ENCODE data around the gene TSPAN15.
"Not testable (repeated sequence)": the region's sequence is repeated elsewhere in the genome, so short reads cannot be mapped to it uniquely, and the experiment has no call there.

TSPAN15 gene

DNA sequence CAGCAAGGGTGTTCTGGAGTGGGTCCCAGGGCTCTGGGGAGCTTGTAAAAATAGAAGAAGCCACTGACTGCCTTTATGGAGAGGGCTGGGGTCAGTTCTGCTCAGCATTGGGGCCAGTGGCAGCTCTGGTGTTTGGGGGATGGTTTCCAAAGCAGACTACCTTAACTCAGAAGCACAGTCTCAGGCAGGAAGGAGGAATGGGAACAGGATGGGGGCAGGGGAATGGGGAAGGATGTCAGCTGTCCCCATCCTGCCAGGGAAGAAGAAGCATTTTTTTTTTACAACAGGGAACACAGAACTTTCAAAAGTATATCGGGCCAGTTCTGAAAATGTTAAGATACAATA lies 28.8 kb downstream of the TSPAN15 start:
- in situ Hi-C loops (cut with HindIII; ENCODE audit: low sequenced_read_pairs): no loop called here

DNA sequence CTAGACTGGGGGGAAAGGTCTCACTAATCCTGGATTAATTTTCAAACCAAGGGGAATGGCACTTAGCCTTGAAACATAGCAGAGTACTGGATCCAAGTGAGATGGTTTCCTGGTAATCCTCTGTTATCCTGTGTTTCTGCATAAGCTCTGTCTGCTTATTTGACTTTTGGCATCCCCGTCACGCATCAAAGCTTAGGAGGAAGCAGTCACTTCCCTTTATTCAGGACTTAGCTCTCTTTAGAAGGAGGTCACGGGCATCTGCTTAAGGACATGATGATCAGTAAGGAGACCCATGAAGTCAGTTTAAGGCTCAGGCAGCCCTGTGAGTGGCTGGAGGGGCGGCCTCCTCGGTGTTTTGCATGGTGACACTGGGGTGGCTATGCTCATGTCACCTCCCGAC lies 30.0 kb downstream of the TSPAN15 start:
- in situ Hi-C loops (cut with HindIII; ENCODE audit: low sequenced_read_pairs): no loop called here

DNA sequence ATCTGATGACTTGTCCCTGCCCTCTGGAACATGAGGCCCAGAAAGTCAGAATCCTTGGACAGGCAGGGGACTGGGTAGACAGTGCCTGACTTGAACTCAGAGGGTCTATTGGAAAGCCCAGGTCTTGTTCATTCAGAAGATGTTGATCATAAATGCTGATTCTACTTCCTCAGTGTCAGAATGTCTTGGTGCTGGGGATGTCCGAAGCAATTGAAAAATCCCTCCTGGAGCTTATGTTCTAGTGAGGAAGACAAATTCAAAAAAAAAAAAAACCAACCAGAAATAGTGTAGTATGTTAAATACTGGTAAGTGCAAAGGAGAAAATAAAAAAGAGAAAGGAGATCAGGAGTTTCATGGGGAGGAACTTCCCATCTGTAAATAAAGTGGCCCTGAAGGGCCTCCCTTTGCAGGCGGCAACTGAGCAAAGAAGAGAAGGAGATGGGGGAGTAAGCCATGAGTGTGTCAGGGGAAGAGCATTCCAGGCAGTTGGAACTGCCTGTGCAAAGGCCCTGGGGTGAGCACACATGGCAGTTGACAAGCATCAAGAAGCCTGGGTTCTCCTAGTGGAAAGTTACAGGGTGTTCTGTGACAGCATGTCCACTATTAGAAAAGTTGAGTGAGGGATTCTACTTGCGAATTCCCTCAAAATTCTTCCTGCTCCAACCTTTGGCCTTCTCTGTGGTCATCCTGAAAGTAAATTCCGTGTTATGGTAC lies 30.7 kb downstream of the TSPAN15 start:
- in situ Hi-C loops (cut with HindIII; ENCODE audit: low sequenced_read_pairs): no loop called here

DNA sequence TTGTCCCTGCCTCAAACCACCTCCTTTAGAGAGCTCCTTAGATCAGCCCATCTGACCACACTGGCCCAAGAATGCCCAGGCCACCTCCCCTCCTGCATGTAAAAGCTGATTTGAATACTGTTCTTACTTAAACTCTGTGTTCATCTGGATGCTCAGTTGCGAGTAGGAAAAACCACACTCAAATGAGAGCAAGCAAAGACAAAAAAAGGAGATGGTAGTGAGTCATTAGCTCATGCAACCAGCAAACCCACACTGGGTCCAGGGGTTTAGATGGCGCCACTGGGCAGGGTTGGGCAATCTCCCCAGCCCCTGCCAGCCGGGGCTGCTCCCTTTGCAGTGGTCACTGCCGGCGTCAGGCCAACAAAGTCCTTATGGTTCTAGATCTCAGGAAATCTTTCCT lies 32.7 kb downstream of the TSPAN15 start:
- in situ Hi-C loops (cut with HindIII; ENCODE audit: low sequenced_read_pairs): no loop called here

DNA sequence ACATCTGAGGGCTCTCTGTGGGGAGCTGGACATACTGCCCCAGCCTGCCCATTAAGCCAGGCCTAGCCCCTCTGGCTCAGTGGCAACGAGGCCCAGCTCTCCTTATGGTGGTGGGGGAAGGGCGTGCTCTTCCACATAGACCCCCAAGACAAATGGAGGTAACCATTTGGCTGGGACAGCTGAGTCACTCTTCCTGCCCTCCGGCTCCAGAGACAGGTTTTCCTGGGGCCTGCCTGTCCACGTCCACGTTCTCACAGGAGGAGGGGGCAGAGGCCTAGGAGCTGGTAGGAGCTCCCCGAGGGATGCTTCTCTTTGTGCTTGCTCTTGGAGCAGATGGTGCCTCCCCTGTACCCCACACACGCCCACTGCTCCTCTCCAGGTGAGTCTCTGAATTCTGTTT lies 33.5 kb downstream of the TSPAN15 start:
- in situ Hi-C loops (cut with HindIII; ENCODE audit: low sequenced_read_pairs): no loop called here

DNA sequence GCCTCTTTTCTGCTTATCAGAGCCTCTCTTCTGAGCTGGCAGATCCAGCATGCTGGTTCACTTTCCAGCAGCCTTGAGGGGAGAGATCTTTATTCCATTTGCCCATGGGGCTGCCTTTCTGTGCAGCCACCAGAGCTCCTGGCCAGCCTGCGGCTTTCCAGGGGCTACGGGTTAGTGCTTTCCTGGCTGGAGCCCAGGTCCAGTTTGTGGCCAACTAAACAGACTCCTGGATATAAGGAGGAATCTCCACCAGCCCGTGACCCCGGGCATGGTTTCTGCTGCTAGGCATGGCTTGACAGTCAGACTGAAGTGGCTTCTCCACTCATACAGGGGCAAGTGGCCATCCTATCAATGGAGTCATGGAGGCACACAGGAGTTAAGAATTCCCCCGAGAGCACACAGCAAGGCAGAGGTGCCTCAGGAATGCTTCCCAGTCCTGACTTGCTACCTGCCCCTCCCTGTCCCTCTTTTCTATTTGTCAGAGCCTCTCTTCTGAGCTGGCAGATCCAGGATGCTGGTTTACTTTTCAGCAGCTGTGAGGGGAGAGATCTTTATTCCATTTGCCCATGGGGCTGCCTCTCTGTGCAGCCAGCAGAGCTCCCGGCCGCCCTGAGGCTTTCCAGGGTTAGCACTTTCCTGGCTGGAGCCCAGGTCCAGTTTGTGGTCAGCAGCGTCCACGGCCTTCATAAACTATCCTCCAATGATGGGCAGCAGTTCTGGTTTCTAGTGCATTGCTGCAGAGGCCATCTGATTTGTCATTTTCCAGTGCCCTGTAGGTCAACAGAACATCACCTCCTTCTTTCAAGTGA lies 35.9 kb downstream of the TSPAN15 start:
- in situ Hi-C loops (cut with HindIII; ENCODE audit: low sequenced_read_pairs): no loop called here

DNA sequence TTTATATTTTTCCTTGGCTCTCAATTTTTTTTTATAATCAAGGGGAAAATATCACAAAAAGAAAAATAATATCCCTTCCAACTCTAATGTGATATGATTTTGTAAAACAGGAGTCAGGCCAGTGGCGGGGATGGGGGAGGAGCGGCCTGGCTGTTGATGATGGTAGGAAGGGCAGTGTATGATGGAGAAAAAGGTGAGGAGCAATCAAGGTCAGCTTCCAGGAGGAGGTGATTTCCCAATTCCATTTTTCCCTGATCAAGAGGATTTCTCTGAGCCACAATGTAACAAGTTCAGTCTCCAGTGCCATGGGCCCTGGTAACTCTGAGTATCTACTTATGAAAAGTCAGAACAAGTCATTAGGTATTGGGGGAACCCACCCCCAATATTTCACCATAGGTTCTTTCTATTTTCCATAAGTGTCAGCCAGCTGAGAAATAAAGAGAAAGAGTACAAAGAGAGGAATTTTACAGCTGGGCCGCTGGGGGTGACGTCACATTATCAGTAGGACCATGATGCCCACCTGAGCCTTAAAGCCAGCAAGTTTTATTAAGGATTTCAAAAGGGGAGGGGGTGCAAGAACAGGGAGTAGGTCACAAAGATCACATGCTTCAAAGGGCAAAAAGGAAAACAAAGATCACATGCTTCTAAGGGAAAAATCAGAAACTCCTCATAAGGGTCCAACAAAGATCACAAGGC lies 37.0 kb downstream of the TSPAN15 start:
- in situ Hi-C loops (cut with HindIII; ENCODE audit: low sequenced_read_pairs): not testable (repeated sequence)

DNA sequence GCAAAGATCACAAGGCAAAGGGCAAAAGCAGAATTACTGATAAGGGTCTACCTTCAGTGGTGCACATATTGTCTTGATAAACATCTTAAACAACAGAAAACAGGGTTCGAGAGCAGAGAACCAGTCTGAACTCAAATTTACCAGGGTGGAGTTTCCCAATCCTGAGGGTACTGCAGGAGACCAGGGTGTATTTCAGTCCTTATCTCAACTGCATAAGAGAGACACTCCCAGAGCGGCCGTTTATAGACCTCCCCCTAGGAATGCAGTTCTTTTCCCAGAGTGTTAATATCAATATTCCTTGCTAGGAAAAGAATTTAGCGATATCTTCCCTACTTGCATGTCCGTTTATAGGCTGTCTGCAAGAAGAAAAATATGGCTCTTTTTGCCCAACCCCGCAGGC lies 37.6 kb downstream of the TSPAN15 start:
- in situ Hi-C loops (cut with HindIII; ENCODE audit: low sequenced_read_pairs): not testable (repeated sequence)

DNA sequence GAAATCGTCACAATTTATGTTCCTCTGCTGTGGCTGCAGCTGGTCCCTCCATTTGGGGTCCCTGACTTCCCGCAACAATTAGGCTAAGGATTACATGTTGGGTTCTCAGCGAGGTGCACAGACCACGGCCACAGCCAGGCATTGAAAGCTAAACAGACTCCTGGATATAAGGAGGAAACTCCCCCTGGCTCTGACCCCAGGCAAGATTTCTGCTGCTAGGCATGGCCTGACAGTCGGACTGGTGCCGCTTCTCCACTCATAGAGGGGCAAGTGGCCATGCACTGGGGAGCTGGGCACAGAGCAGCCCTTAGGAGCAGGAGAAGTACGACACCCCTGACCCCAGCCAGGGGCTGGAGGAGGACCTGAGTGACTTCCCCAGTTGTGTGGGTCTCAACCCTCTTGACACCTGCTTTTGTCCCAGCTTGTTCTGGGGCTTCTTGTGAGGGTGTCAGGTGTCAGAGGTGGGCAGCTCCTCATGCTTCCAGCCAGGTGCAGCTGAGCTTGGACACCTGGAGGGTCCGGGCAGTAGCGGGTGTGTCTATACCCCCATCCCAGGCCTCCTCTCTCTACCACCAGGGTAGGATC lies 38.3 kb downstream of the TSPAN15 start:
- in situ Hi-C loops (cut with HindIII; ENCODE audit: low sequenced_read_pairs): loop anchor here (5.0 kb wide), 1 partner anchor 58 kb away; no protein-coding TSS in a partner anchor

DNA sequence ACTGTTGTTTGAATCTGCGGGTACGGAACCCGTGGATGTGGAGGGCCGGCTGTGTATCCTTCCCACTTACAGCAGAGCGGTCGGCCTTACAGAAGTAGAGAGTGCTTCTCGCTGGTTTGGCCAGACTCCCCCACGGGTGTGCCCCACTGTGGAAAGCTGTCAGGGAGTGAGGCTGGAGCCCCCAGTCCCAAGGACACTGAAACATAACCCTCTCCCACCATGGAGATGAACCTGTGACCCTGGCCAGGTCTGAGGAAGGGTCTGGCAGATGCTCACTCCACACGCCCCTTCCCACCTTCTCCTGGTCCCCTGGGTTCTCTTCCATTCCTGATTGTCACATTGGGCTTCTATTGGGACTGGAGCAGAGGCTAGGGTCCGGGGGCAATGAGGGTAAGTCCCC lies 39.6 kb downstream of the TSPAN15 start:
- in situ Hi-C loops (cut with HindIII; ENCODE audit: low sequenced_read_pairs): loop anchor here (5.0 kb wide), 1 partner anchor 56 kb away; no protein-coding TSS in a partner anchor

DNA sequence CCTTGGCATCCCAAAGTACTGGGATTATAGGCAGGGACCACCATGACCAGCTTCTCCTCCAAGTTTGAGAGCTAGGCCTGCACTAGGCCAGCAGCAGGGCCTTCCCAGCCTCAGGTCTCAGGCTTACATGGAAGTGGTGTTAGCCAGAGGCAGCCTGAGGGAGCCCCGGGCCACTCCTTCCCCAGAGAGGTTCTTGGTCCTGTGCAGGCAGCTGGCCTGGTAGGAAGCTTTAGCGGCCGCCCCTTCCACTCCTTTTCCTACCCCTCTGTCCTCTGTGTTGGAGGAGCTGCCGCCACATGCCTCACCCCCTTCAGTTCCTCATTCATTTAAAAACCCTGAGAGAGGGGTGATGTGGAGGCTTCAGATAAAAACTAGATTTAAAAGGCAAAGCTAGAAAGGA lies 40.3 kb downstream of the TSPAN15 start:
- in situ Hi-C loops (cut with HindIII; ENCODE audit: low sequenced_read_pairs): loop anchor here (5.0 kb wide), 1 partner anchor 56 kb away; no protein-coding TSS in a partner anchor

DNA sequence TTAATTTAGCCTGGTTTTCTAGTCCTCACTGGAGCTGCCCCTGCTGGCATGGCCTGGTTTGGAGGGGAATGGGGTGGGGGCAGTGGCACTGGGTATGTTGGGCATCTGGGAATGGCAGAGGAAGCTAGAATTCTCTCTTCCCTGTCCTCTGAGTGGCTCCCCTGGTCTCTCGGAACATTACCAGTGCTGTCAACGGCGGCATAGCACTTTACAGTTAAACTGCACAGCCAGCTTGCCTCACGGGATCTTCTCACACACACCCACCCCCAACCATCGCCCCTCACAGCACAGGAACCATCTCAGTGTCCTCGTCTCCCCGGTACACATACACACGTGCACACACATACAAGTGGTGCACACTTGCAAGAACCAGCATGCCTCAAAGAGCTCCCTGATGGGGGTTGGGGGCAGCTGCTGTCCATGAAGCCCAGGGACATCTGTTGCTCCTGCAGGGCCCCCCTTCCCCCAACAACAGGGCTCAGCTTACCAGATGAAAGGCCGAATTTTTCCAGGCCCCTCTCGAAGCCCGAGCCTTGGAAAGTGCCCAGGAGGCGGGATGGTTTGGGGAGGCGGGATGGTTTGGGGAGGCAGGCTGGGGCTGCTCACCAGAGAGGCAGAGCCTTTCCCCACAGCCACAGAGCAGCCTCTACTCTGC lies 41.0 kb downstream of the TSPAN15 start:
- in situ Hi-C loops (cut with HindIII; ENCODE audit: low sequenced_read_pairs): loop anchor here (5.0 kb wide), 1 partner anchor 55 kb away; no protein-coding TSS in a partner anchor

DNA sequence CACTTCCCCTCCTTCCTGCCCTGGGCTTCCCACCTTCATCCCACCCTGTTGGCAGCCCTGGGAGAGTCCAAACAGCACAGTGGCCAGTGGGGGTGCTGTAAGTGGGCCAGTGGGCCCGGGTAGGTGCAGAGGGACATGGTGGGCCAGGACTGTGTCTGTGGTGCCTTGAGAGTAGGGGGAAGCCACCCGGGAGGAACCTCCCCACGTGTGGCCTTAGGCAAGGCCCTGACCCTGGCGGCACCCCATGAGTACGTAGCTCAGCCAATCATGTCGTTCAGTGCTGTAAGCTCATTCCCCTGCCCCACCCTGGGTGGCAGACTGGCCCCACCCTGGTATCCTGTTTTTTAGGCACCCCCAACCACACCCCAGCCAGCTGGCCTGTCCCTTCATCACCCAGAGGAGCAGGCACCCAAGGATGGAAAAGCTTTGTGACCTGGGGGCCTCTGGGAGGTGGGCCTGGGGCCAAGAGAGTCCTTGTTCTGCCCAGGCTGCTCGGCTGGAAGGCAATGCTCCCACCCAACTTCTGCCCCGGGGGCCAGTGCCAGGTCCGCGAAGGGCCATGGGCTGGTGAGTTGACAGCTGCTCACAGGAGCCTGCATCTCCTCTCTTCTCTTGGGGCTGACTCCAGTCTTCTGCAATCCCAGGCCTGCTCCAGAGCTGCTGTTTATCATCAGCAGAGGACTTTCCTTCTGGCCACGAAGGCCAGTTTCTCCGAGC lies 41.6 kb downstream of the TSPAN15 start:
- in situ Hi-C loops (cut with HindIII; ENCODE audit: low sequenced_read_pairs): loop anchor here (5.0 kb wide), 1 partner anchor 54 kb away; no protein-coding TSS in a partner anchor

DNA sequence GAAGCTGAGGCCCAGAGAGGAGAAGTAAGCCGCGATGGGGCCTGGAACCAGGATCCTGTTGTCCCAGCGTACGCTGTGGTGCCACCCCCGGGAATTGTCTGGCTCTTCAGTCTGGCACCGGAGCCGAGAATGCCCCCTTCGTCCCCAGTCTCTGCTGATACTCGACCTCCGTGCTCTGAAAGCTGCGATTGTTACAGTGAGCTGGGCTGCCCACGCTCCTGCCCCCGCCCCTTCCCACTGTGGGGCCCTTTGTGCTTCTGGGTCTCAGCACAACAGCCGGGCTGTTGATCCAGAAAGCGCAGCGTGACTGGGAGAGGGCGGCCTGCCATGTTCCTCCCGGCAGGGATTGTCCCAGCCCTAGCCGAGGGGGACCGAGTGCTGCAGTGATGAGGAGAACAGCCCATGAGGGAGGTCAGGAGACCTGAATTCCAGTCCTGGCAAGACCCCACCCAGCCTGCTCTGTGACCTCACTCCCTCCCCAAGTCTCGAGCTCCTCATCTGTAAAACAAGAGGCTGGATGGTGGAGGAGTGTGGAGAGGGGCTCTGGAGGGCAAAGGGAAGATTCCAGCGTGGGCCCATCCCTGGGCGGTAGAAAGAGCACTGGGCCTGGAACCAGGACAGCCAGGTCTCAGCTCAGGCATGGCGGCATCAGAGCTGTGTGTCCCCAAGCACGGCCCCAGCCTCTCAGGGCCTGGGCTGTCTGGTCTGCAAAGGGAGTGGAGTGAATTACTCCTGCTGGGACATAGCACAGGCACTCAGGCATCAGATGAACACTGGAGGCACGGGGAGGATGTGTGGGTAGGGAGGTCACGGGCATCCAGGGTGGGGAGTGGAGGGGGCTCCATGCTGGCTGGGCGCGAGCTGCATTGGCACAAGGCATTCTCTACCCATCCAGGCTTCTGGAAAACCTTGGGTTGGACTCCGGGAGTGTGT lies 43.6 kb downstream of the TSPAN15 start:
- in situ Hi-C loops (cut with HindIII; ENCODE audit: low sequenced_read_pairs): loop anchor here (5.0 kb wide), 3 partner anchors 43 to 73 kb away; partner anchors contain the start of gene TSPAN15

DNA sequence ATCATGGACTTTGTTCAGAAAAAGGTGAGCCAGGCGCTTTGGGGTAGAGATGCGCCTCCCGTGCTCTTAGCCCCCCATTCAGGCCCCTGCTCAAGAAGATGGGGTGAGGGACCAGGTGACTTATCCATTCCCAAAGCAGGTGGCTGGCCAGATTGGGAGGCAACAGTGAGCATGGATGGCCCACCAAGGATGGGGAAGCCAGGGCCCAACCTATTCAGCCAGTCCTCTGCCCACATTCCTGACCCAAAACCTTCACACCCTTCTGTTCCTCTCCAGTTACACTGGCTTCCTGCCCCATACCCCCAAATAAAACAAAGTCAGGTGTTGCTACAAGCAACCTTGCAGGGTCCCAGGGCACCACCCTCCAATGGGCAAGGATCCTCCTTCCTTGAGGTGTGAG lies 44.4 kb downstream of the TSPAN15 start:
- in situ Hi-C loops (cut with HindIII; ENCODE audit: low sequenced_read_pairs): loop anchor here (5.0 kb wide), 2 partner anchors 43 to 73 kb away; partner anchors contain the start of gene TSPAN15

DNA sequence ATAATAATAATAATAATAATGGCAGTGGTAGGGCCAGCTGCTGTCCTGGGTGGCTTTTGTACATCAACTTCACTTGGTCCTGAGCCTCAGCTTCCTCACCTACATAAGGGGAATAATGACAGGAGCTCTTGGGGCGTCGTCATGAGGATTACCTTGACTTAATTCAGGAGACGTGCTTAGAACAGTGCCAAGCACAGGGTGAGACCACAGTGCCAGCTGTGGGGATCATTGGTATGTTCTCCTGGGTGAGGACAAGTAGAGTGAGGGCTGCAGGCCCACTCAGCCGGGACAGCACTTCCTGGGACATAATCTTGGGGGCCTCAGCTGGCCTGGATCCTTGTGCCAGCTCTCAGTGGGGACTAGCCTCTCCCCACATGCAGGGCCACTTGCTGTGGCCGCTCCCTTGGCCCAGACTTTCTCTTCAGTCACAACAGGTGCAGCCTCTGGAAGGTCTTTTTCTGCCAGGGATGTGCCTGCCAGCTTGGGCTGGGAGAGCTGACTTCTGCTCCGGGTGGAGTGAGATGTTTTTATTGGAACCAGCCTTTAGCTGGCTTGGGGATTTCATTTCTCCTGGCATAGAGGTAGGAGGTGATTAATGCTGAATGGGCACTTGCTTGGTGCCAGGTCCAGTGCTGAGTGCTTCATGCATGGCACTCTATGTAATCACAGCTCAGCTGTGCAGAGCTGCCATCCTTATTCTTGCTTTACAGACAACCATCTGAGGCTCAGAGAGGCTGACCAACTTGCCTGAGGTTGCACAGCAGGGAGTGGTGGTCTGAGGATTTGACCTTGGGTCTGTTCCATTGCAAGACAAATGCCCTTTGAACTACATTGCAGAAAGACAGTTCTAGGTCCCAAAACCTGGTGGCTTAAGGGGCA lies 45.3 kb downstream of the TSPAN15 start:
- in situ Hi-C loops (cut with HindIII; ENCODE audit: low sequenced_read_pairs): loop anchor here (5.0 kb wide), 2 partner anchors 44 to 74 kb away; partner anchors contain the start of gene TSPAN15

DNA sequence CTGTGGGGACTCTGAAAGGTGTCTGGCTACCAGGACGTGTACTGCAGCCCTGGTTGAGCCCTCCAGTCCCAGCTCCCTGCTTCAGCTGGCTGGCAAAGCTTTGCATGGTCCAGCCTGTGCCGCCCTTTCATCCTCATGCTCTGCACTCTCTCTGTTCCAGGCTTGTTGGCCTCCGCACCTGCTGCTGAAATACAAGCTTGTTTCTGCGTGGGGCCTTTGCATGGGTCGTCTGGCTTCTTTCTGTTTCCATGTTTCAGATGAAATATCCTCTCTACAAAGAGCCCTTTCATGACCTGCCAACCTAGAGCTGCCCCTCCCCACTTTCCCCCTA lies 45.9 kb downstream of the TSPAN15 start:
- in situ Hi-C loops (cut with HindIII; ENCODE audit: low sequenced_read_pairs): loop anchor here (5.0 kb wide), 2 partner anchors 45 to 75 kb away; partner anchors contain the start of gene TSPAN15
